H9 (cell line): ENCODE results near the gene SCRG1. TPM values are rescaled to one million over a fixed set of nuclear protein-coding genes. Genes with fewer than 3 reads are reported as not detected.

Experiments
- DNase-seq: peaks from one replicate; pipeline ENCODE4 v3.0.0-alpha.2; 2017
- H2AFZ ChIP-seq: one replicate; pipeline ENCODE4 v1.6.1; 2013; ENCODE audit warnings: mild to moderate bottlenecking, low read length, control low read depth, moderate library complexity
- H2AK5ac ChIP-seq: 2 replicates; pipeline ENCODE4 v1.6.1; 2013; ENCODE audit warnings: low read length, control low read depth, mixed read lengths; ENCODE audit not compliant: insufficient read length
- H2BK120ac ChIP-seq: one replicate; pipeline ENCODE4 v1.6.1; 2013; ENCODE audit warnings: low read depth, mild to moderate bottlenecking, low read length, control low read depth, inconsistent platforms; ENCODE audit not compliant: poor library complexity, severe bottlenecking
- H2BK12ac ChIP-seq: 2 replicates; pipeline ENCODE4 v1.6.1; 2013; ENCODE audit warnings: low read length, control low read depth, mixed read lengths, low read depth; ENCODE audit not compliant: insufficient read length
- H2BK15ac ChIP-seq: 2 replicates; pipeline ENCODE4 v1.6.1; 2013; ENCODE audit warnings: low read depth, low read length, control low read depth
- H2BK20ac ChIP-seq: one replicate; pipeline ENCODE4 v1.6.1; 2013; ENCODE audit warnings: low read depth, mild to moderate bottlenecking, low read length, control low read depth, inconsistent platforms; ENCODE audit not compliant: poor library complexity, severe bottlenecking
- H2BK5ac ChIP-seq: 2 replicates; pipeline ENCODE4 v1.6.1; 2013; ENCODE audit warnings: low read length, control low read depth, mixed read lengths; ENCODE audit not compliant: insufficient read length
- H3K14ac ChIP-seq: 2 replicates; pipeline ENCODE4 v1.6.1; 2013; ENCODE audit warnings: low read length, control low read depth; ENCODE audit not compliant: insufficient read depth
- H3K18ac ChIP-seq: 2 replicates; pipeline ENCODE4 v1.6.1; 2013; ENCODE audit warnings: low read depth, mild to moderate bottlenecking, mixed read lengths, low read length, control low read depth; ENCODE audit not compliant: insufficient read length
- H3K23ac ChIP-seq: 2 replicates; pipeline ENCODE4 v1.6.1; 2013; ENCODE audit warnings: low read length, control low read depth, mixed read lengths, low read depth; ENCODE audit not compliant: insufficient read length
- H3K23me2 ChIP-seq: 2 replicates; pipeline ENCODE4 v1.6.1; 2013; ENCODE audit warnings: low read depth, mild to moderate bottlenecking, mixed read lengths, low read length, control low read depth; ENCODE audit not compliant: insufficient read length, poor library complexity, severe bottlenecking
- H3K27ac ChIP-seq: 2 replicates; pipeline ENCODE4 v1.5.1; 2013; ENCODE audit warnings: low read length, control low read depth, mixed read lengths, low read depth; ENCODE audit not compliant: insufficient read length
- H3K27me3 ChIP-seq: 2 replicates; pipeline ENCODE4 v1.6.1; 2013; ENCODE audit warnings: low read length, control low read depth, inconsistent platforms; ENCODE audit not compliant: insufficient read depth
- H3K4ac ChIP-seq: 2 replicates; pipeline ENCODE4 v1.6.1; 2013; ENCODE audit warnings: low read depth, mild to moderate bottlenecking, control low read depth, inconsistent platforms, low read length, moderate library complexity
- H3K4me1 ChIP-seq: 2 replicates; pipeline ENCODE4 v1.6.1; 2013; ENCODE audit warnings: low read length, control low read depth, inconsistent platforms; ENCODE audit not compliant: insufficient read depth
- H3K4me2 ChIP-seq: 2 replicates; pipeline ENCODE4 v1.6.1; 2013; ENCODE audit warnings: low read length, control low read depth, mixed read lengths; ENCODE audit not compliant: insufficient read length, insufficient read depth
- H3K56ac ChIP-seq: 2 replicates; pipeline ENCODE4 v1.6.1; 2013; ENCODE audit warnings: low read depth, mild to moderate bottlenecking, mixed read lengths, low read length, control low read depth; ENCODE audit not compliant: insufficient read length
- H3K79me1 ChIP-seq: 2 replicates; pipeline ENCODE4 v1.6.1; 2013; ENCODE audit warnings: low read depth, mild to moderate bottlenecking, moderate library complexity, low read length, control low read depth, inconsistent platforms; ENCODE audit not compliant: insufficient read depth, poor library complexity, severe bottlenecking
- H3K79me2 ChIP-seq: 2 replicates; pipeline ENCODE4 v1.6.1; 2013; ENCODE audit warnings: low read length, control low read depth, inconsistent platforms; ENCODE audit not compliant: insufficient read depth
- H3K9ac ChIP-seq: 2 replicates; pipeline ENCODE4 v1.6.1; 2013; ENCODE audit warnings: low read length, control low read depth, mixed read lengths; ENCODE audit not compliant: insufficient read length; ENCODE audit errors: extremely low read depth
- H3K9me3 ChIP-seq: one replicate; pipeline ENCODE4 v1.6.1; 2013; ENCODE audit warnings: low read depth, low read length, inconsistent platforms; ENCODE audit not compliant: control insufficient read depth
- H3T11ph ChIP-seq: one replicate; pipeline ENCODE4 v1.6.1; 2013; ENCODE audit warnings: mild to moderate bottlenecking, low read length, control low read depth, inconsistent platforms
- H4K20me1 ChIP-seq: one replicate; pipeline ENCODE4 v1.6.1; 2013; ENCODE audit not compliant: control insufficient read depth, insufficient read length, insufficient read depth
- H4K5ac ChIP-seq: 2 replicates; pipeline ENCODE4 v1.6.1; 2013; ENCODE audit warnings: low read depth, mild to moderate bottlenecking, mixed read lengths, low read length, control low read depth; ENCODE audit not compliant: insufficient read length
- H4K8ac ChIP-seq: replicated peaks from 2 replicates; pipeline ENCODE4 v1.6.1; 2013; ENCODE audit warnings: low read length, control low read depth, mixed read lengths, low read depth; ENCODE audit not compliant: insufficient read length
- H4K91ac ChIP-seq: 2 replicates; pipeline ENCODE4 v1.6.1; 2013; ENCODE audit warnings: low read depth, mild to moderate bottlenecking, moderate library complexity, mixed read lengths, low read length, control low read depth; ENCODE audit not compliant: insufficient read length
- H3K27ac Mint-ChIP-seq, 3 experiments: 2 replicates in 2 of 3; 3 replicates in 1 of 3; pipeline ENCODE4 v1.8.0; 2020 to 2021; ENCODE audit warnings: mixed read lengths in 3 of 3, mild to moderate bottlenecking in 1 of 3, moderate library complexity in 1 of 3
- H3K27me3 Mint-ChIP-seq: 2 replicates; pipeline ENCODE4 v1.8.0; 2021; ENCODE audit warnings: low read depth, mild to moderate bottlenecking, moderate library complexity, mixed read lengths
- H3K36me3 Mint-ChIP-seq, 3 experiments: 2 replicates in 2 of 3; 3 replicates in 1 of 3; pipeline ENCODE4 v1.8.0; 2020 to 2021; ENCODE audit warnings: low read depth in 3 of 3, mixed read lengths in 3 of 3; ENCODE audit not compliant: insufficient read depth in 1 of 3
- H3K4me1 Mint-ChIP-seq, 2 experiments: 2 replicates each; pipeline ENCODE4 v1.8.0; 2020; ENCODE audit warnings: mixed read lengths in 2 of 2
- H3K4me3 Mint-ChIP-seq, 2 experiments: 2 replicates in 1 of 2; 3 replicates in 1 of 2; pipeline ENCODE4 v1.8.0; 2020 to 2021; ENCODE audit warnings: mild to moderate bottlenecking in 2 of 2, mixed read lengths in 2 of 2, moderate library complexity in 1 of 2
- H3K9me3 Mint-ChIP-seq, 2 experiments: 2 replicates in 1 of 2; 3 replicates in 1 of 2; pipeline ENCODE4 v1.8.0; 2020; ENCODE audit warnings: mild to moderate bottlenecking in 2 of 2, mixed read lengths in 2 of 2, moderate library complexity in 1 of 2
- CTCF ChIP-seq: fragments of 200-600 bp; sonication (generic); conservative IDR thresholded peaks from 3 replicates; pipeline ENCODE4 v1.8.0; 2021; ENCODE audit warnings: antibody characterized with exemption, mild to moderate bottlenecking
- WGBS: extraction: QIAGEN DNeasy Blood & Tissue Kit; methylation state at CpG from one replicate; pipeline ENCODE4 v1.1.7; 2013; ENCODE audit warnings: missing lambda C conversion rate, low lambda C conversion rate, mixed read lengths; ENCODE audit not compliant: insufficient read length; ENCODE audit errors: extremely low coverage; 5-methylcytosine and 5-hydroxymethylcytosine counted together
- total RNA-seq: library from RNA; stranded (reverse); gene quantifications from 2 replicates; pipeline ENCODE4 v1.2.1, GENCODE V29; 2021

SCRG1 gene
- total RNA-seq, 1 experiment from 2014 or later, result not detected

- H3K79me2 ChIP-seq, result no peaks in the 10 kb centered on the region
- H2BK120ac ChIP-seq, result no peak overlapping the region
- no peak overlapping the region for H3K56ac ChIP-seq
- no peak overlapping the region for H2AK5ac ChIP-seq
- H2AFZ ChIP-seq, result no peak overlapping the region
- WGBS, result no CpG with 5 or more reads among the region's 2 CpGs
- H3K18ac ChIP-seq, result no peak overlapping the region
- no peak overlapping the region for H3K4me3 Mint-ChIP-seq
- H2BK12ac ChIP-seq, result no peak overlapping the region
- no peaks in the 10 kb centered on the region for H3K4me1 ChIP-seq
- H3K79me1 ChIP-seq, result no peaks in the 10 kb centered on the region
- no peak overlapping the region for H2BK15ac ChIP-seq
- no peak overlapping the region for H4K8ac ChIP-seq
- DNase-seq, result no peak
- TF ChIP-seq CTCF, result no peak
- H3K9ac ChIP-seq, result no peak overlapping the region
- H3K27ac ChIP-seq, result no peak overlapping the region
- no peak overlapping the region for H2BK20ac ChIP-seq
- H3K27me3 Mint-ChIP-seq, result peaks cover 1% of the 10 kb centered on the region; the same call in 1 of the 2 replicates
- H3K27ac Mint-ChIP-seq, result no peak overlapping the region
- no peak overlapping the region for H3K4me2 ChIP-seq
- no peaks in the 10 kb centered on the region; a peak in 1 of 5 replicates for H3K9me3 Mint-ChIP-seq
- H4K91ac ChIP-seq, result no peak overlapping the region
- H3K27me3 ChIP-seq, result no peaks in the 10 kb centered on the region
- H3K4me1 Mint-ChIP-seq, result no peaks in the 10 kb centered on the region
- H4K20me1 ChIP-seq, result no peaks in the 10 kb centered on the region
- no peak overlapping the region for H3K23ac ChIP-seq
- H3K36me3 Mint-ChIP-seq, result no peaks in the 10 kb centered on the region
- H3T11ph ChIP-seq, result no peak overlapping the region
- H2BK5ac ChIP-seq, result no peak overlapping the region
- H3K23me2 ChIP-seq, result no peaks in the 10 kb centered on the region
- no peak overlapping the region for H3K14ac ChIP-seq
- no peaks in the 10 kb centered on the region for H3K9me3 ChIP-seq
- H4K5ac ChIP-seq, result no peak overlapping the region
- no peak overlapping the region for H3K4ac ChIP-seq
Measured at GRCh38 chr4:173420801-173421200, 21.9 kb upstream of the SCRG1 start.
